Measurements from ENCODE around the gene TMEM8B.

TMEM8B gene

DNA sequence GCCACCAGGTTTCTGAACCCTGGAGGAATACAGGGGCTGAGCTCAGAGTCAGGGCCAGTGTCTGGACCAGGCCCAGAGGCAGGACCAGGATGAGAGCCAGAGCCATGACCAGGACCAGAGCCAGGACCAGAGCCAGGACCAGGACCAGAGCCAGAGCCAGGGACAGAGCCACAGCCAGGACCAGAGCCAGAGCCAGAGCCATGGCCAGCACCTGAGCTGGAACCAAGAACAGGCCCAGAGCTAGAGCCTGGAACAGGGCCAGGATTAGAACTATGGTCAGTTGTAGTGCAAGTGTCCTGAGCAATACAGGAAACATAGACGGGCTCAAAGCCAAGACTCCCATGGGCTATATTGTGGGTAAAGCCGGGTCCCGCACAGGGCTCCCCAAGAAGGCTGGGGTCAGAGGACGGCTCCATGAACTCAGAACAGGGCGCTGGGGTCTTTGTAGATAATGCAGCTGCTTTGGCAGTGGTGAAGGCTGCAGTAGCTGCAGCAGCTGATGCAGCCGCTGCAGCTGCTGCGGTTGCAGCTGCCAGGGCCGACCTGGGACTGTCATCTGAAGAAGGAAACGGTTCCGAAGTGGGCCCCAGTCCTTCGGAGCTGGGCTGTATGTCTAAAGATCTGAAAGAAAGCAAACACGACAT lies 17.5 kb upstream of the TMEM8B start:
- no peak for DNase-seq (ENCODE audit: low read depth in 1 of 2, low spot score in 1 of 2)

DNA sequence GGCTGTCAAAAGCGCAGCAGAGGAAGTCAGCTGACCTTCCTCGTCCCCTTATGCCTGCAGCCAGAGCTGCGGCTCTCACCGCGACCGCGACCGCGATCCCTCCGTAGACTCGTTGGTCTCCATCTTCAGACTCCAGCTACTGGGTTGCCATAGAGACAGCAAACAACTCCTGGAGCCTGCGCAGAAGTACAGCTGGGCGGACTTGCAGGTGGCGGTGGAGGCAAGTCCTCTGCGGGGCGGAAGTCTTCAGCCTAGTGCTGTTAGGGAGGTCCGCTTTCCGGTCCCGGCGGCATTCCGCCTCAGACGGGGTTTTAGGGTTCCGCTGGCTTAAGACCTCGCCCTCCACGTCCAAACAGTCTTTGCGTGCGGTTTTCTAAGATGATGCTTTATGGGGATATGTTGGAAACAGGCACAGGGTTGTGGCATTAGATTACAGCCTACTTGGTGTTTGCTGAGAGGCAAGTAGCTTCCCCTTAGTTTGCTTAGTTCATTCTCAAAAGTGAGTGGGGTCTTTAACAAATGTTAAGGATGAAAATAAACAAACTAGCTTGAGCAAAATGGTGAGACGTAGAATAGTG lies 16.9 kb upstream of the TMEM8B start, which contains the start of gene SPAG8:
Gene SPAG8, minus strand, starts transcription at position 238 of the 578 bp plus-strand sequence. Its CDS starts 115 bp downstream, at position 123.
- DNase-seq (ENCODE audit: low read depth in 1 of 2, low spot score in 1 of 2), result peak; percentile 80 to 84

DNA sequence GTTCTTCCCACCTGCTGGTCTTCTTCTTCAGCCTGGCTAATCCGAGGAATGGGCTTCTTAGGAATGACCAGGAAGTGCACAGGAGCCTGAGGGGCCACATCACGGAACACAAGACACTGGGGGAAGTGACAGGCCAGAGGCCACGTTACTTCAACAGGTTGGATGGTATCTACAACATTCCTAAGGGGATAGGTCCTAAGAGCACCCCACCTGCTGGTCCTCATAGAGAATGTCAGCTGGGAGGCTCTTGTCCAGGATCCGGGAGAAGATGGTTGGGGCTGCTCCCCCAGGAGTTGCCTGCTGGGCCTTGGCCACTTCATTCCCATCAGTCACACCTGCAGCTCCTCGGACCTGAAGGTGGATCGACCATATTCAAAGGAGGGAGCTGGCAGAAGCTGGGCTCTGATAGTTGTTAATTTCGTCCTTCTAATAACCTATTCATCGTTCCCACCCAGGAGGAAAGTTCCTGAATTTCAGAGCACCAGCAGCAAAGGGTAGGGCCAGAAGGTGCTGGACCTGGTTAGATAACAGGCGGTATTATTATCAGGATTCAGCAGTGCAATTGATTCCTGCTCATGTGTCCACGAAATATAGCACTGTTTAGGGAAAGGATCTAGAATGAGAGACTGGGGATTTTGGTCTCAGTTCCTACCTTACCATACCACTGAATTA lies 15.5 kb upstream of the TMEM8B start:
- no peak for DNase-seq (ENCODE audit: low read depth in 1 of 2, low spot score in 1 of 2)

DNA sequence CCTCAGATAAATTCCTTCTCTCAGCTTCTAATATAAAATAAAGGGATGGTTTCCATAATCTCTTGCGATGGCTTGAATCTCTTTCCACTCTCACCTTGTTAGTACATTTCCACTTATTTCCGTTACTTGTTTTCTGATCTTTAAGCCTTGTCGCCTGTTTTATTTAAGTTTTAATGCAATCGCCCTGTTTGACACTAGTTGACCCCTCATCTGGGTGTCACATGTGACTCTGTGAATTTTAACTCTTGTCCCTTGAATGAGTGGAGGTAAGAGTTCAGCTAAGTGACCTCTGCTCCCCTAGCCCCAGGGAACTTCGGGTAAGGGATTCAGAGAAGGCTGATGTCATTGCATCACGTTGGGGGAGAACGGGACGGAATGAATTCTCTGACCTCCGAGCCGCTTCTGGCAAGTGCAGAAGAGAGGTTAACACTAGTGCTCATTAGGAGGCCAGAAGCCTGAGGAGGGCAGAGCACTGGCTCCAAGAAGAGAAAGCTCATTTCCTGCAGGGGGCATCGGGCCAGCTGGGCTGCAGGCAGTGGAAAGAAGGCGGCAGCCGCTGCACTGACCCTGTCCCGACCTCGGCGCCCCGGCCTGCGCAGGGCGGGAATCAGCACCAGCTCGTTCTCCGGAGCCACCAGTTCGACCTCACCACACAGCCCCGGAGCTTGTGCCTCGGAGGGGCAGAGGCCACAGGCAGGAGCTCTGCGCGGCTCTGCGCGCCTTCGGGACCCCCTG lies 14.8 kb upstream of the TMEM8B start:
- no peak for DNase-seq (ENCODE audit: low read depth in 1 of 2, low spot score in 1 of 2)

DNA sequence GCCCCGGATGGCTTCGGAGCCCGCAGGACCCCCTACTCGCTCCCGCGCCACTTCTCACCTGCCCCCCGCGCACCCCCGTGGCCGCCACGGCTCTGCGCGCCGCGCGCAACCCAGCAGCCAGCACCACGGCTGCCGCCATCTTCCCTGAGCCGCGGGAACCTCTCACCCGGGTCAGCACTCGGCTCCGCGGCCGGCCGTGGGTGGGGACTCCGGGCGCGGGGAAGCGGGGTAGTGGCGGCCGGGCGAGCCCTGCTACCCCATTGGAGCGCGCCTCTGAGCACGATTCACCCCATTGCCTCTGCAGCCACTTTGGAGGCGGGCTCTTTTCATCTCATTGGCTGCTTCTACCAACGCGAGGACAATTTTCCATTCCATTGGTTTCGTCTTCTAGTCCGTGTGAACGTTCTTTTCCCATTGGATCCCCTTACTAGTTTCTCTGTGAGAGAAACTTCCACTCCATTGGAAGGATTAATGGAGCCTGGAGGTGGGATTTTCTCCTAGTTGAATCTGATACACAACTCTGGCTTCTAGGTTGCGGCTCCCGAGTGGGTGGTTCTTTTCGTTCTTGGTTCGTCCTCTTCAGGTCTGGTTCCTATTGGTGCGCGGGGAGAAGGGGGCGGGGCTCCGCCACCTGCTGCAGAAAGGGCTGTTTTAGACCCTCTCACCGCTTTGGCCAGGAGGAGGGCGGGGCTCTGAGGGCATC lies 14.0 kb upstream of the TMEM8B start, which contains the start of gene HINT2:
Gene HINT2, minus strand, starts transcription at position 202 of the 703 bp plus-strand sequence. Its CDS starts 63 bp downstream, at position 139.
- DNase-seq (ENCODE audit: low read depth in 1 of 2, low spot score in 1 of 2), result peak; percentile 93 to 94

DNA sequence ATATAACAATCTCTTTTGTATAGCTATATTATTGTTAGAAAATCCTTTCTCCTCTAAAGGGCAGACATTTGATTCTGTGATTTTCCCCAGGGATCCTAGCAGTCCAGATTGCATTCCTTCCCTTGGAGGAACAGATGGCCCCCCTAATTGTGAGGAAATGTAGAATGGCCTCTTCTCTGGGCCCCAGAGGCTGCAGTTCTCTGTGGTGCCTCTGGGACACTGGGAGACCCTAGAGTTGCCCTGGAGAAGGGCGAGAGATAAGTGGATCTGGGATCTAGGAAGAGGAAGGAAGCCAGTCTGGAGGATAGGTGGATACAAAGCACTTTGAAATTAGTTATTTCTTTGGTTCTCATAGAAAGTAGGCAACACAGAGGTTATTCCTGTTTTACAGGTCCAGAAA lies 12.3 kb upstream of the TMEM8B start:
- no peak for DNase-seq (ENCODE audit: low read depth in 1 of 2, low spot score in 1 of 2)

DNA sequence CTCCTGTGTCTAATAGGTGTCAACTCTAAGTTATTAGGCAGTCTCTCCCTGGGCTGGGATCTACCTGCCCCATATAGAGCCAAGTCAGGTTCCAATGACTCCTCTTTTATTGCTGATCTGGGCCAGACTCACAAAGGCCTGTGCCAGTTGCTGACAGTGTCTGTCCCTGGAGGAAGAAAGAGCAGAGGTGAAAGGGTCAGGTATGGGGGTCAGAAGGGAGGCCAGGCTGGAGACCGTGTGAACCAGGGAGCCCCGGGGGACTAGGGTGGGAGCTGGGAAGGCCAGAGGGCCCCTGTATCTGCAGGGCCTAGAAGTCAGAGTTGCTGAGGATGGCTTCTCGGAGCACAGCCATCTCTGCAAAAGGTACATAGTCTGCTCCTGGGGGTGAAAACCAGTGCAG lies 10.7 kb upstream of the TMEM8B start:
- no peak for DNase-seq (ENCODE audit: low read depth in 1 of 2, low spot score in 1 of 2)

DNA sequence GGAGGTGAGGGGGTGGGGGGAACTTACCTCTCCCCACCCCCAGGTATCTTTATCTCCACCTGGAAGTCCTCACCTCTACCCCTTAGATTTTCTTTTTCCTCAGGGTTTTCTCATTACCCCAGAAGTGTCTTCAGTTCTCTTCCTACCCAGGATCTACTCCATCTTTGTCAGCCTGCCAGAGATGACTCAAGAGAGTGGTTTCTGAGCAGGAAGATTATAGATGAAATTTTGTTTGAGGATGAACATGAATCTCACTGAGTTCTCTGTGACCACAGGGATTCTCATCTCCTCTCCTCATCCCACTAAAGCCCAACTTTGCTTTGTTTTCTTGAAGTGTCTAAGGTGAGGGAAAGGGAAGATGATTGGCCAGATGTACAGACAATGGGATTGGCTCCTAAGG lies 9.0 kb upstream of the TMEM8B start:
- no peak for DNase-seq (ENCODE audit: low read depth in 1 of 2, low spot score in 1 of 2)

DNA sequence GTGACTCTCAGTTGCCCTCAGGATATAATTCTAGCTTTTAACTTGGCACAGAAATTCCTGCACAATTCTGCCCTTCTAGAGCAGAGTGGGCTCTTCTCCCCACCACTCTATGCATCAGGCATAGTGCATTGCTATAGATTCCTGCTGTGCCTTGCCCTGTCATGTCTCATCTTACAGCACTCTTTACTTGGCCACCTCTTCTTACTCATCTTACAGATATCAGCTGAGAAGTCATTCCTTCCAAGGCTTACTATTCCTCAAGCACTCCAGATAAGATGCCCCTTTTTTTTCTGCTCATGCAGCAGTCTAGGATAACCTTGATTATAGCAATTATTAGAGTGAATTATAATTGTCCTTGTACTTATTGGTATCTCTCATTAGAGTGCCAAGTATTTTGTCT lies 6.1 kb upstream of the TMEM8B start:
- DNase-seq (ENCODE audit: low read depth in 1 of 2, low spot score in 1 of 2), result no peak

DNA sequence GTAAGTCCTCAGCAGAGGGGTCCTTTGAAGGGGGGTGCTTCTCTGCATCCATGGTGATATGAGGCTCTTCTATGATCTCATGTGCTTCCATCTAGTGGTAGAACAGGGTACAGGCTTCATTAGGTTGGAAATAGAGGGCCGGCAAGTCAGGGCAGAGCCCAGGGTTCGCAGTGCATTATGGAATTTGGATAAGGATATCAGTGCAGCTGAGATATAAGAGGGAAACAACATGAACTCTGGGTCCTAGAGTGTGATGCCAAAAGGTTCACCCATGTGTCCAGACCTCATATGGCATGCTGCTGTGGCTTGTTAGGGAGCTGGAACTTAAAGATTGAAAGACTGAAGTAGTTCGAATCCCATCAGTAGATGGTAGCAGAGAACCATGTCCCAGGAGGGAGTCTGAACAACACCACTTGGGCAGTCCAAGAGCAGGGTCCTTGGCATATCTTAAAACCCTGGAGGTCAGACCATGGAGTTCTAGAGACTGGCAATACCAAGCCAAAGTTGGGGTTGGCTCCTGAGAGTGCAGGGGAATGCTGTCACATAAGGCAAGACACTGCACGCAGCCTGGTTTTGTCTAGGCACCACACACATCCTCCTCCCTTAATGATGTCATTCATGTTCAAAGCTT lies 2.8 kb upstream of the TMEM8B start:
- DNase-seq (ENCODE audit: low read depth in 1 of 2, low spot score in 1 of 2), result no peak

DNA sequence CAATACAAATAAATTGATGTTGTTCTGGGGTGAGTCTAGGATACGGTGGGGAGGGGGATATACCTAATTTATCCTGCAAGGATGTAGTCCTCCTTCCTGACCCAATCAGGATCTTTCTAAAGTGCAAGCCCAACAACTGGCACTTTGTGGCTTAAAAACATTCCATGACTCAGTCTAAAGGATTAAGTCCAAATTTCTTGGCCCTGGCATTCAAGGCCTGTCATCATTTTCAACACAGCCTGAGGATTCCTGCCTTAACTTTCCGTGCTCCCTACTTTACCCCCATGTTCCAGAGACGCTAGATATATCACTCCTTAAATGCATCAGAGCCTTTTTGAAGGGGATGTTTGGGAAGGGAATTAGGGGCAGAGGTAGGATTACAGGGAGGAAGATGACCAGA lies 1.5 kb upstream of the TMEM8B start:
- no peak for DNase-seq (ENCODE audit: low read depth in 1 of 2, low spot score in 1 of 2)

DNA sequence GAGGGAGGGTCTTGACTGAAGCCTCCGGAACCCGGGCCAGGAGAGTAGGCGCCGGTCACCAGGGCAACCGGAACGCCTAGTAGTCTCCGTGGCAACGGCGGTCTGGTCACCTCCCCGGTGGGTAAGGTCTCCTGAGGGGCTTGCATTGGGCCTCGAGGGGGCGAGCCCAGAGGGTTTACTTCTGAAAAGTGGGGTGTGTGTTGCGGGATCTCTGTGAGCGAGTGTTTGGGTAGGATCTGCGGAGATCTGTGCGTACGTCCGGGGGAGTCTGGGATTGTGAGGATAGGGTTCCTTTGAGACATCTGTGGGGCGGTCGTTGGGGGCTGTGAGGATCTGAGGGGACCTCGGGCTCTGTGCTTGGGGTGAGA lies 328 bp upstream of the TMEM8B start, which contains the start of gene FAM221B:
Gene FAM221B, minus strand, starts transcription at position 17 of the 368 bp plus-strand sequence. CDS start 2,571 bp downstream, outside the sequence.
- DNase-seq (ENCODE audit: low read depth in 1 of 2, low spot score in 1 of 2), result no peak

DNA sequence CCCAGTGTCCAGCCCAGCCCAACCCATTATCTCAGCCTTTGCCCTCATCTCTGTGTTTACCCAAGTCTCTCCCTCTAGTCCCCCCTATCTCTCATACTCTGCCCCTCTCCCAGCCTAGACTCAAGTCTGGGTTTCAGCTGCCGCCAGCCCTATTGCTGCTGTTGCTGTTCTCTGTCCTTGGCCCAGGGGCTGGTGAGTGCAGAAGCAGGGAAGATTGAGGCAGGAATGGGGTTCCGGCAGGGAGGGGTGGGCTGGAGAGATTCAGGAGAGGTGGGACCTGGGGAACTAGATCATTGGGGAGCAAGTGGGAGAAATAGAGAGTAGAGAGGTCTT lies 702 bp downstream of the TMEM8B start:
- no peak for DNase-seq (ENCODE audit: low read depth in 1 of 2, low spot score in 1 of 2)

DNA sequence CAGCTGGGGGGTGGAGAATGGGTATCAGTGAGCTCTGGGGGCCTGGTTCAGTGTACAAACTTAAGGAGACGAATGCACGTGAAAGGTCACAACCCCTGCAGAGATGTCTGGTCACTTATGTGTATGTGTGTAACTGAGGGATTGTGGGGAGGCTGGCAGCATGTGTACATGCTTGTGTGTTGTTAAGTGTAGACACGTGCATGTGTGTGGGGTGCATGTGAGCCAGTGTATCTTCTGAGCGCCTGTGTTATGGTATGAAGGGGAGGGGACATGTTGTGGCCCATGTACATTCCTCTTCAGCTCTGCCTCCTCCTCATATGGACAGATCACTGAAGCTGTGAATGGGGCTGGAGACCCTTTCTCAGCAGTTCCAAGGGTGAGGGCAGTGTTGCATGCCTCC lies 2.0 kb downstream of the TMEM8B start:
- no peak for DNase-seq (ENCODE audit: low read depth in 1 of 2, low spot score in 1 of 2)

DNA sequence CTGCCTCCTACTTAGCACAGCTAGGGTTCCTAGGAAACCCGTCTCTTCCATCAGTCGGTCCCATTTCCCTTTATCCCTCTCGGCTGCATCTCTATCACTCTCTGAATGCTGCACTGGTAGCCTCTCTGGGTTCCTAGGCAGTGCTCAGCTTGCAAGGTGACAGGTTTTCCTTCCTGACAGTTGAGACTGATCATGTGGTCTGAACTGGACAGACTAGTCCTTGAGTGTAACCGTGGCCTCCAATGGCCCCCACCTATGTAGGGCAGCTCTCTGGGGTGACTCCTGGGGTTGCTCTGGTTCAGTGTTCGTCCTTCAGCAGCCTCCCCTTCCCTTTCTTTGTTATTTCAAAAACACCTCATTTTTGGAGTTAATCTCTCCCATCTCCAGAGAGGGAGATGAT lies 3.8 kb downstream of the TMEM8B start:
- DNase-seq (ENCODE audit: low read depth in 1 of 2, low spot score in 1 of 2), result no peak

DNA sequence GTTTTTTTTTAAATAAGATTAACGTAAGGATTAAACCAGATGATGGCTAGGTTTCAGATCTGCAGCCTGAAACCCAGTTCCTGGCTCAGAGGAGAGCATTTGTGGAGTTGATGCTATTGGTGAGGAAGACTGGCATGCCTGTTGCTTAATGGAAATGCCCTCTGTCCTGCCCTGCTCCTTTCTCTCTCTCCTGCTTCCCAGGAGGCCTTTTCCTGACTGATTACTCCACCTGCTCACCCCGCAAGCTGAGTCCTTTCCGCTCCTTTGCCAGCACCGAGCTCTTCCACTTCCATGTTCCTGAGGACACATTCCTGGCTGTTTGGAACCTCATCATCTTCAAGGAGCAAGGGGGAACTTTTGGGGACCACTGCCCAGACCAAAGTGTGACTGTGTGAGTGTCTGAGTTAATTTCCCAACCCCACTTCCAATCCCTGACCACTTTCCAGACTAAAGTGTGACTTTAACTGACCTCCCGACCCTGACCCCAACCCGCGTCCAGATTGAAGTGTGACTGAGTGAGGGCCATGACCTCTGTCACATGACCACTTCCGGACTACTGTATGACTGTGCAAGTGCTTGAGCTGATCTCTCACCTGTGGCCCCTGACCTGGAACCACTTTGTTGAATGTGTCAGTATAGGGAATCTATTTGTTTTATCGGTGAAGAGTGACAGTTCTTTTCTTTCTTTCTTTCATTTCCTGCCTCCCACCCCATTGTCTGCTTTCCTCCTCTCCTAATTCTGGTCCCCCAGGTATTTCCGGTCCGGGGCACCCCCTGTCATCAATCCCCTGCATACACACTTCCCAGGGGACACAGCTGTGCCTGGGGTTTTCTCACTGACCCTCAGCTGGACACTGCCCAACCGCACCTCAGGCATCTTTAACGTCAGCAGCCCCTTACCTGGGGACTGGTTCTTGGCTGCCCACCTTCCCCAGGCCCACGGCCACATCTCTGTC lies 5.5 kb downstream of the TMEM8B start:
- DNase-seq (ENCODE audit: low read depth in 1 of 2, low spot score in 1 of 2), result no peak

DNA sequence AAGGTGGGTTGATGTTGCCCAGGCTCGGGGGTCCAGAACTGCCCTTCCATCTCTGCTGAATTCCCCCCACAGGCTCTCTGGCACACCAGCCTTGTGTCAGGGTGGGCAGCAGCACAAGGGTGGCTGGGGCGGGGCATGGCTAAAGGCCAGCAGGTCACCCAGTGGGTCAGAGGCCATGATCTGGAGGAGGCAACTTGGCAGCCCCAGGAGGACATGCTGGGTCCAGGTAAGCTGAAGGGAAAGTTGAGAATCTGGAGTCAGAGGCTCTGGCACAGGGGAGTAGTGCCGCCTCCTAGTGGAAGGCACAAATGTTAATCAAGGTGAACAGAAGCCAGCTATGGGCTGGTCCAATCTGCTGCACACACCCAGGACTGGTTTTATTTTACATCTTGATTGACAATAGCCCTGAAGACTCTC lies 6.2 kb downstream of the TMEM8B start:
- no peak for DNase-seq (ENCODE audit: low read depth in 1 of 2, low spot score in 1 of 2)

DNA sequence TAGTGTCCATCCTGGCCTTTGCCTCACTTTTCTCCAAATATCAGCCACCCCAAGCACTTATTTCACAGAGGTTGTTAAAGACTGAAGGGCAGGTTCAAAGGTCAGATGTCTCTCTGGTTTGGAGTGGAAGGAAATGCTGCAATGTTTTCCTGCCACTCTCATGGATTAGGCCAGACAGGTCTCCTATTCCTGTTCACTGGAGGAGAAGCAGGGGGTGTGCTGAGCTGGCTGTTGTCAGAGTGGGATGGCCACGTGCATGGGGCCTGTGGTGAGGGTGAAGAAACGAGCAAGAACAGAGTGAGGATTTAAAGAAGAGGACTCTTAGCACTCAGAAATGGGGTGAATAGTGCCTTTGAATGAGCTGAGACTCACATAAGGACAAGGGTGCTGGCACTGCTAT lies 6.7 kb downstream of the TMEM8B start:
- DNase-seq (ENCODE audit: low read depth in 1 of 2, low spot score in 1 of 2), result no peak

DNA sequence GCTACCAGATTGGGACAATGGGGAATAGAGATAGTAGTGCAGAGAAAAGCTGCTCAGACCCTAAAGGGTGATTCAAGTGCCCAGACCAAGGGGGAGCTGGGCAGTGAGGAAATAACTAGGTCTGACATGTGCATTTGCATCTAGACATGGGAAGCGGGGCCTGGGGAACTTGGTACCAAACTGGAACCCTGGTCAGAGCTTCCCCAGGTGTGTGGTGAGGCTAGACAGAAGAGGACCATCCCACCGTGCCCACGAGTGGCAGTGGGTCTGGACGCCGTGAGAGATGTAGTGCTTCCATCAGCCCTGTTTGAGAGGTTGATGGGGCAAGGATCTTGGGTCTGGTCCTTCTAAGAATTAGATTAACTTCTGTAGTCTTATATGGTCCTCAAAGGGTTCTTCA lies 7.6 kb downstream of the TMEM8B start:
- DNase-seq (ENCODE audit: low read depth in 1 of 2, low spot score in 1 of 2), result no peak

DNA sequence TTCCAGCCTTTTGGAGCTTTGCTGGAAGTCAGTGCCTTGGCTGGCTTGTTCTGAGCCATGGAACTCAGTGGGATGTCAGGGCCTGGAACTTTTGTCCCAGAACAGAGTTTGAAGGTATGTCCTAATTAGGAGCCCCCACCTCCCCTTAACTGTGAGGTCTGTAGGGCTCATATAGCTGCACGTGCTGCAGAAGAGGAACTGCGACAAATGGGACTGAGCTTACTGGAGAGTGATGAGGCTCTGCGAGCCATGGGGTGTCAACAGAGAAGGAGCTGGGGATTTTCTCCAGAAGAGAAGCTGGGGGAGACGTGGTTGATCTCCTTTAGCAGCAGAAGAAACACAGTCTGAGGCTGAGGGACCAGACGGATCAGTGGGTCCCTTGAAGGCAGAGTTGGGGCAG lies 10.9 kb downstream of the TMEM8B start:
- DNase-seq (ENCODE audit: low read depth in 1 of 2, low spot score in 1 of 2), result no peak

Data from stimulated activated CD4-positive, alpha-beta T cell treated with anti-CD3 and anti-CD28 coated beads, Interleukin-15, amount 100 ng/mL, for 1 hour (primary cell).